ENCODE data around the gene INSYN2B. TPM values are rescaled to one million over a fixed set of nuclear protein-coding genes. Genes with fewer than 3 reads are reported as not detected.

Gene INSYN2B
- total and polyA plus RNA-seq, 2 of the 4 experiments (the other 2 are of a cell fraction) = 9.1 to 33.5 TPM

DNA sequence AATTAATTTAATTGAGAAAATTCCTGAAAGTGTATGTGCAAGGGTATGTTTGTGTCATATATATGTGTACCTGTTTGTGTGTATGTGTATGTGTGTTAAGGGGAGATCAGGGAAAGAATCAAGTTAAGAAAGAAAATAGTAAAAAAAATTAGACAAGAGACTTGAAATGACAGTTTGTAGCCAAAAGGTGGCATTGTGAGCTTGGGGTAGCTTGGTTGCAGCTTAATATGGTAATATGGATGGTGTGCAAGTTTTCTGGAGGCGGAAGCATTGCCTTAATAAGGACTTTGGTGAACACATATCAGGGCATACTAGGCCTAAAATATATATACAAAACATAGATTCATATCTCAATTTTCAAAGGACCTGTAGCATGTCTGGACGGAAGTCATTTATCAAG, 129.9 kb downstream of the INSYN2B start:
- ATAC-seq (ENCODE audit: low read depth) (no peak), DNase-seq (no peak)
- Histone ChIP-seq H3K56ac (ENCODE audit: extremely low read depth, insufficient read depth, low read length) (no peak overlapping the region), H4K8ac (ENCODE audit: low read depth in 2 of 2, low read length in 2 of 2) (no peak overlapping the region), H4K91ac (ENCODE audit: insufficient read depth, low read depth, low read length) (no peak overlapping the region), H3K27me3 (ENCODE audit: control insufficient read depth, insufficient read depth, low read length) (no peaks in the 10 kb centered on the region), H2AK9ac (replicated peaks; ENCODE audit: low read depth, low read length, poor library complexity) (no peak overlapping the region), H3K4me3 (ENCODE audit: insufficient read depth, low read depth, low read length) (no peak overlapping the region), H4K5ac (ENCODE audit: low read depth, low read length) (no peak overlapping the region), H2BK120ac (ENCODE audit: low read depth, low read length) (no peak overlapping the region), H2BK15ac (ENCODE audit: low read depth, low read length) (no peak overlapping the region), H4K20me1 (ENCODE audit: insufficient read depth, low read length) (no peaks in the 10 kb centered on the region), H3K23ac (ENCODE audit: low read depth, low read length) (no peak overlapping the region), H3K9me3 (ENCODE audit: control insufficient read depth, insufficient read depth, low read length) (peaks cover 7% of the 10 kb centered on the region), H3K14ac (replicated peaks; ENCODE audit: low read depth, low read length) (no peak overlapping the region), H3K4me2 (ENCODE audit: low read depth, low read length) (no peak overlapping the region), H2BK20ac (ENCODE audit: low read depth, low read length) (no peak overlapping the region), H3K18ac (ENCODE audit: low read depth, low read length) (no peak overlapping the region), H3K9ac (ENCODE audit: low read depth, low read length) (no peak overlapping the region), H2AK5ac (ENCODE audit: low read depth, low read length) (no peak overlapping the region), H3K4ac (ENCODE audit: low read depth, low read length) (no peak overlapping the region), H2AFZ (replicated peaks; ENCODE audit: low read length, poor library complexity) (no peak overlapping the region), H3K4me1 (ENCODE audit: control insufficient read depth, insufficient read depth, low read length) (no peaks in the 10 kb centered on the region), H3K27ac (ENCODE audit: insufficient read depth, low read length) (no peak overlapping the region), H3K36me3 (ENCODE audit: control insufficient read depth, insufficient read depth, low read length) (no peaks in the 10 kb centered on the region), H3K9me1 (ENCODE audit: insufficient read depth, low read length) (no peaks in the 10 kb centered on the region), H2BK5ac (ENCODE audit: low read depth, low read length, poor library complexity, severe bottlenecking) (no peak overlapping the region), H3K79me1 (ENCODE audit: low read depth in 1 of 2, low read length in 2 of 2) (no peaks in the 10 kb centered on the region)
- dilution Hi-C loops (cut with HindIII; ENCODE audit: low sequenced_read_pairs, unreplicated experiment) (no loop called here), in situ Hi-C loops (cut with MboI; ENCODE audit: low sequenced_read_pairs) (no loop called here), intact Hi-C loops (cut with micrococcal nuclease) (no loop called here)
- no CpG with 5 or more reads among the region's 2 CpGs for WGBS, 2 experiments (ENCODE audit: extremely low coverage in 2 of 2, insufficient read length in 1 of 2)
- BruUV-seq (replicated peaks) = no TSS peak
- TF ChIP-seq RAD21 (IDR thresholded peaks at IDR 0.05; ENCODE audit: low read length) (peak; percentile 12; the same call in 1 of the 2 replicates), MXI1 (IDR thresholded peaks at IDR 0.05; ENCODE audit: borderline replicate concordance, low read depth, low read length) (no peak)
- CTCF ChIA-PET = interaction anchor here (0.7 kb wide), 1 partner anchor 31 kb away, joined by 3 read pairs; no protein-coding TSS in a partner anchor
- POLR2A ChIA-PET (ENCODE audit: unreplicated experiment) = interaction anchor here (0.6 kb wide), 1 partner anchor 126 kb away, joined by 3 read pairs; no protein-coding TSS in a partner anchor
